HepG2 (cell line): ENCODE data around the gene TIPRL. TPM values are rescaled to one million over a fixed set of nuclear protein-coding genes. Genes with fewer than 3 reads are reported as not detected.
A peak's percentile ranks its signal among the peaks of the same experiment; 100 is the strongest.

Experiments
- ELF3 ChIP-seq: IDR thresholded peaks from 2 replicates; pipeline ENCODE4 v1.6.1; 2016; ENCODE audit warnings: missing genetic modification reagents, missing compliant biosample characterization
- KLF16 ChIP-seq, 2 experiments: sonication (generic) in 1 of 2; formaldehyde crosslinking in 1 of 2; IDR thresholded peaks; 2 replicates each; pipeline versions ENCODE4 v1.6.1 to v1.8.0; 2016 to 2023; ENCODE audit warnings: missing genetic modification reagents in 2 of 2, missing compliant biosample characterization in 1 of 2
- KMT2A ChIP-seq: sonication (generic); formaldehyde crosslinking; IDR thresholded peaks from 2 replicates; pipeline ENCODE4 v1.4.0; 2020; ENCODE audit warnings: missing genetic modification reagents
- LCORL ChIP-seq, 2 experiments: fragments of 450-650 bp in 1 of 2; sonication (generic) in 1 of 2; formaldehyde crosslinking in 1 of 2; IDR thresholded peaks; 2 replicates each; pipeline versions ENCODE4 v1.5.0 to v1.6.1; 2017 to 2020; ENCODE audit warnings: antibody characterized with exemption in 1 of 2, missing genetic modification reagents in 1 of 2
- MBNL3 ChIP-seq: fragments of 250-450 bp; sonication (Bioruptor Pico); conservative IDR thresholded peaks from 2 replicates; pipeline ENCODE4 v1.8.0; 2022; ENCODE audit warnings: mild to moderate bottlenecking, inconsistent platforms
- MNT ChIP-seq: fragments of 450-650 bp; IDR thresholded peaks from 2 replicates; pipeline ENCODE4 v1.6.1; 2016
- NR2F6 ChIP-seq, 2 experiments: IDR thresholded peaks; 2 replicates each; pipeline ENCODE4 v1.6.1; 2016; ENCODE audit warnings: antibody characterized with exemption in 1 of 2, mild to moderate bottlenecking in 1 of 2
- PAX8 ChIP-seq: sonication (generic); formaldehyde crosslinking; IDR thresholded peaks from 2 replicates; pipeline ENCODE4 v1.8.0; 2022; ENCODE audit warnings: mild to moderate bottlenecking, missing genetic modification reagents, borderline replicate concordance
- SATB2 ChIP-seq: sonication (generic); formaldehyde crosslinking; IDR thresholded peaks from 2 replicates; pipeline ENCODE4 v1.5.0; 2020; ENCODE audit warnings: missing genetic modification reagents
- XBP1 ChIP-seq: sonication (generic); formaldehyde crosslinking; IDR thresholded peaks from 2 replicates; pipeline ENCODE4 v1.5.0; 2020; ENCODE audit warnings: missing genetic modification reagents
- YY1 ChIP-seq: IDR thresholded peaks from 2 replicates; pipeline ENCODE4 v1.6.1; 2011; ENCODE audit warnings: low read length, low read depth, moderate library complexity, mild to moderate bottlenecking; ENCODE audit not compliant: insufficient read depth, insufficient replicate concordance
- ZBTB7A ChIP-seq: sonication (generic); formaldehyde crosslinking; IDR thresholded peaks from 2 replicates; pipeline ENCODE4 v1.8.0; 2022; ENCODE audit warnings: mild to moderate bottlenecking, missing genetic modification reagents
- ZC3H4 ChIP-seq: sonication (generic); formaldehyde crosslinking; IDR thresholded peaks from 2 replicates; pipeline ENCODE4 v1.4.0; 2020; ENCODE audit warnings: missing genetic modification reagents, borderline replicate concordance
- ZMAT5 ChIP-seq: sonication (generic); formaldehyde crosslinking; IDR thresholded peaks from 2 replicates; pipeline ENCODE4 v1.5.0; 2020; ENCODE audit warnings: mild to moderate bottlenecking, low read depth, missing genetic modification reagents, borderline replicate concordance
- ZNF558 ChIP-seq: sonication (generic); formaldehyde crosslinking; IDR thresholded peaks from 2 replicates; pipeline ENCODE4 v1.9.0; 2022; ENCODE audit warnings: mild to moderate bottlenecking, missing genetic modification reagents, borderline replicate concordance
- ZNF570 ChIP-seq: sonication (generic); formaldehyde crosslinking; IDR thresholded peaks from 2 replicates; pipeline ENCODE4 v1.4.0; 2020; ENCODE audit warnings: mild to moderate bottlenecking, missing genetic modification reagents, borderline replicate concordance
- ZNF607 ChIP-seq: sonication (generic); formaldehyde crosslinking; IDR thresholded peaks from 2 replicates; pipeline ENCODE4 v1.5.1; 2020; ENCODE audit warnings: missing genetic modification reagents, mild to moderate bottlenecking, borderline replicate concordance
- ZNF615 ChIP-seq: sonication (generic); formaldehyde crosslinking; IDR thresholded peaks from 2 replicates; pipeline ENCODE4 v1.5.0; 2020; ENCODE audit warnings: mild to moderate bottlenecking, missing genetic modification reagents, borderline replicate concordance
- ZNF687 ChIP-seq: sonication (generic); formaldehyde crosslinking; IDR thresholded peaks from 2 replicates; pipeline ENCODE4 v1.5.1; 2020; ENCODE audit warnings: mild to moderate bottlenecking, missing genetic modification reagents, moderate library complexity
- ZNF772 ChIP-seq: sonication (generic); formaldehyde crosslinking; IDR thresholded peaks from 2 replicates; pipeline ENCODE4 v1.5.0; 2020; ENCODE audit warnings: mild to moderate bottlenecking, missing genetic modification reagents
- ZNF800 ChIP-seq: sonication (generic); formaldehyde crosslinking; IDR thresholded peaks from 2 replicates; pipeline ENCODE4 v1.4.0; 2020; ENCODE audit warnings: missing genetic modification reagents
- ZSCAN9 ChIP-seq: IDR thresholded peaks from 2 replicates; pipeline ENCODE4 v1.6.1; 2016; ENCODE audit warnings: borderline replicate concordance
- polyA plus RNA-seq, 8 experiments: library from polyadenylated mRNA; depleted of rRNA in 3 of 8; stranded (reverse) in 7 of 8; unstranded in 1 of 8; fragments of >200 nt; fragmentation: Illumina TruSeq in 4 of 8; extraction: Trizol in 4 of 8; gene quantifications; 2 replicates each; pipeline versions ENCODE4 v1.2.1 to v1.2.3, GENCODE V29; 2011 to 2016; ENCODE audit warnings: low read depth in 4 of 8, missing spikeins in 1 of 8, mixed read lengths in 1 of 8; ENCODE audit not compliant: insufficient read depth in 1 of 8
- total RNA-seq, 5 experiments: library from RNA; depleted of rRNA; stranded (reverse); fragments of >200 nt; fragmentation: Illumina TruSeq; extraction: Trizol; gene quantifications; 2 replicates each; pipeline ENCODE4 v1.2.3, GENCODE V29; 2016; ENCODE audit warnings: low read depth in 1 of 5

Gene TIPRL
- total and polyA plus RNA-seq, 2 of the 13 experiments (the other 11 are each of a cell fraction or from before 2014, with no cell fraction given), result 10.1 to 22.8 TPM

GRCh38 chr1:168179438-168180147 lies 831 bp downstream of the TIPRL start (continued):
- TF ChIP-seq NR2F6 (IDR thresholded peaks at IDR 0.05), result no peak
- TF ChIP-seq NR2F6 (CRISPR knock-in tag; IDR thresholded peaks at IDR 0.05), result no peak
- no peak for TF ChIP-seq KLF16 (CRISPR knock-in tag; IDR thresholded peaks at IDR 0.05)
- TF ChIP-seq KMT2A, result no peak; the same call in 1 of the 2 replicates
- no peak for TF ChIP-seq ZNF615
- TF ChIP-seq ZNF558 (CRISPR knock-in tag), result 0 out of 2 replicates have a peak, but pooled peaks have one; percentile 61
- TF ChIP-seq YY1, result no peak
- 0 out of 2 replicates have a peak, but pooled peaks have one; percentile 6 for TF ChIP-seq SATB2
- TF ChIP-seq ZNF772 (CRISPR knock-in tag), result no peak
- no peak for TF ChIP-seq ZBTB7A (CRISPR knock-in tag)
- 0 out of 2 replicates have a peak, but pooled peaks have one; percentile 5 for TF ChIP-seq ZSCAN9 (CRISPR knock-in tag)
- no peak for TF ChIP-seq ZNF570 (CRISPR knock-in tag)
- TF ChIP-seq ZNF607 (CRISPR knock-in tag), result no peak; the same call in 1 of the 2 replicates
- 0 out of 2 replicates have a peak, but pooled peaks have one; percentile 13 for TF ChIP-seq ZNF800 (CRISPR knock-in tag)
- TF ChIP-seq LCORL (IDR thresholded peaks at IDR 0.05), result no peak
- TF ChIP-seq LCORL (CRISPR knock-in tag; IDR thresholded peaks at IDR 0.05), result no peak
- TF ChIP-seq ZC3H4, result no peak
- no peak for TF ChIP-seq ZNF687 (CRISPR knock-in tag)
- TF ChIP-seq ELF3 (CRISPR knock-in tag), result no peak
- TF ChIP-seq MNT, result no peak
- TF ChIP-seq XBP1 (CRISPR knock-in tag), result no peak
- no peak for TF ChIP-seq PAX8 (CRISPR knock-in tag)
- TF ChIP-seq ZMAT5, result no peak
- TF ChIP-seq MBNL3 (CRISPR knock-in tag), result no peak
